ENCODE measurements around the gene KLK5.
"Not testable (repeated sequence)": the region's sequence is repeated elsewhere in the genome, so short reads cannot be mapped to it uniquely, and the experiment has no call there.

KLK5 gene, protein sequence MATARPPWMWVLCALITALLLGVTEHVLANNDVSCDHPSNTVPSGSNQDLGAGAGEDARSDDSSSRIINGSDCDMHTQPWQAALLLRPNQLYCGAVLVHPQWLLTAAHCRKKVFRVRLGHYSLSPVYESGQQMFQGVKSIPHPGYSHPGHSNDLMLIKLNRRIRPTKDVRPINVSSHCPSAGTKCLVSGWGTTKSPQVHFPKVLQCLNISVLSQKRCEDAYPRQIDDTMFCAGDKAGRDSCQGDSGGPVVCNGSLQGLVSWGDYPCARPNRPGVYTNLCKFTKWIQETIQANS

GRCh38 chr19:50952910-50953309 is at the start of gene KLK5:
Gene KLK5 (minus strand): TSS chr19:50953038. CDS start chr19:50952657, 381 bp downstream.
- no peak for DNase-seq (ENCODE audit: low read depth in 2 of 2)

DNA sequence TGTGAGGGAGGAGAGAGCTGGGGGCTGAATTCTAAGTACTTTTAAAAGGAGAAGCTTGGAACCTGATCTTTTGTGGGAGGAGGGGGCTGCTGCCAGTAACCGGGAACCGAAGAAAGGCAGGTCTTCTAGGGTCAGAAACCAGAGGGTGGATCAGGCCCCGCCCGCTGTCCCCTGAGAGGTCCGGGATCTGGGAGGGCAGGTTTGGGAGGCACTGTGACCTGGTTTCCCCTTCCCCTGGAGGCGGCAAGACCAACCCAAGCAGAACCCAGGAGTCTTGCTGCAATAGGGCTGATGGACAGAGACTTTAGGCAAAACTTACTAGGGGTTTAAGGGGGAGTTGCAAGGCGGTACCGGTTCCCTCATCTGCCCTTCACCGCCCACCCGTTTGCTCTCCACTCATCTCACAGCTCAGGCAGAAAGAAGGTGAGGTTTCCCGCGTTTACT is 49.3 kb upstream of the KLK5 start:
- DNase-seq (ENCODE audit: low read depth in 2 of 2) = no peak

DNA sequence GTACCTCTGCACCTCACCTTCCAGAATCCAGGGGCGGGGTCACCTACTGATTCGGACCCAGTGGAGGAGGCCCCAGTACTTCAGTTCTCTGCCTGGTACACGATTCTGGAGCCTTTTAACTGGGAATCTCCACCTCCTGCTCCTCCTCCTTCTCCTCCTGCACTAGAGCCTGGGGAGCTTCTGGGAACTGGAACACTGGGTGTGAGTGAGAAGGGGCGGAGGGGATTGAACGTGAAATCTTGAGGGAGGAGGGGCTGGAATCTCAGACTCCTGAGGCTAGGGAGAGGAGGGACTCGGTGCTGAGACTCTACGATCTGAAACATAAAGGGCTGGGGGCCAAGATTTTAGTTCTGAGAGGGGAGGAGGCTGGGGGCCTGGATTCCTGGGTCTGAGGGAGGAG is 48.7 kb upstream of the KLK5 start, which contains the start of gene KLK8:
KLK8 (minus strand) TSS at position 90 of the 400 bp plus-strand sequence. CDS start 437 bp downstream, outside the sequence.
- no peak for DNase-seq (ENCODE audit: low read depth in 2 of 2)

DNA sequence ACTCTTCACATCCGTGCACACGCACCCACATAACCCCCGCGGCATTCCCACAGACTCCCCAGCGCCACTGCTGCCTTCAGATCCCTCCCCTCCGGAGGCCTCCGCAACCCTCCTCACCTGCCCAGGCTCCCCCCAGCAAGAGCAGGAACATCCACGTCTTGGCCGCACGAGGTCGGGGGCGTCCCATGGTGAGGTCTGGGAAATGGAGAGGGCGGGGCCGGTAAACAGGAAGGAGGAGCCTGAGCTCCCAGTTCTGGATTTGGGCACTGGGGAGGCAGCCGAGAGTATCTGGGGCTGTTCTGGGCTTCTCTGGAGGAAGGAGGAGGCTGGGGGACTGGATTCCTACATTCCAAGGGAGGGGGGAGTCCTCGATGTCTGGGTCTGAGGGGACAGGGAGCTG is 48.1 kb upstream of the KLK5 start:
- no peak for DNase-seq (ENCODE audit: low read depth in 2 of 2)

GRCh38 chr19:51000426-51000825 is 47.6 kb upstream of the KLK5 start:
- no peak for DNase-seq (ENCODE audit: low read depth in 2 of 2)

DNA sequence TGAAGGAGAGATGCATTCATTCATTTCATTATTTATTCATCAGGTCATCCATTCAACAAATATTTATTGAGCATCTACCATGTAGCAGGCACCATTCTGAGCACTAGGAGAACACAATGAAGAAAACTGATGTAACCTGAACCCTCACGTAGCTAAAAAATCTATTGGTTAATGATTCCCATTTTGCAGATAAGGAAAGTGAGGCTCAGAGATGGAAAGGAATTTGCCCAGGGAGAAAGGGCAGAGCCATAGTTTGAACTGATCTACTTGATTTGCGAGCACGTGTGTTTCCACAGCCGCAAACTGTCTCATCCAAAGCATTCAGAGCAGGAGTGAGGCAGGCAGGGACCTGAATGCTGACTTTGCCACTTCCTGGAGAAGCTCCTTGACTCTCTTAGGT is 45.8 kb upstream of the KLK5 start:
- no peak for DNase-seq (ENCODE audit: low read depth in 2 of 2)

- no peak for DNase-seq (ENCODE audit: low read depth in 2 of 2)
These were observed 45.2 kb upstream of the KLK5 start for GRCh38 chr19:50998061-50998460.

DNA sequence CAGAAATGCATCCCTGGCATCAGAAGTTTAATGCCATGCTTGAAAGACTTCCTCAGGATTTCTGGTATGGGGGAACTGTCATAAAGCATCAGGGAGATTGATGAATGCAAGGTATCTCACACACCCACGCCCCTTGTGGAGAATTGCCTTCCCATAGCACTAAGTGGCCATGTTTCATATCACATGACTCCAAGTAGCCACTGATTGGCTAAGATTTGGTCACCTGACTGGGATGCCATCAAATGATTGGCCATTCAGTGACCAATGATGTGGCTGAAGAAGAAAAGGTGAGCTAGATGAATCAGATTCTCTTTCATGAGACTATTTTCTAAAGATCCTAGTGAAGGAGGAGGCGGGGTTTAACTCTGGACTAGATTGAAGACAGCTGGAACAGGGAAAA is 41.3 kb upstream of the KLK5 start:
- no peak for DNase-seq (ENCODE audit: low read depth in 2 of 2)

DNA sequence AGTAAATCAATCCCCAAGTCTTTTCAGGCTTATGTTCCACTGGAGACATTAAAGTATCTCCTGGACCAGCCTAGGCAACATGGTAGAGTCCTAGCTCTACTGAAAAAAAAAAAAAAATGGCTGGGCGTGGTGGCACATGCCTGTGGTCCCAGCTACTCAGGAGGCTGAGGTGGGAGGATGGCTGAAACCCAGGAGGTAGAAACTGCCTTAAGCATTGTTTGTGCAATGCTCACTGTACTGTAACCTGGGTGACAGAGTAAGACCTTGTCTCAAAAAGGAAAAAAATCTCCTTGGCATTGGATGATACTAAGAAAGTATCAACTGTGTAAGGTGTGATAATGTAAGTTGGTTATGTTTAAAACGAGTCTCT is 39.8 kb upstream of the KLK5 start:
- no peak for DNase-seq (ENCODE audit: low read depth in 2 of 2)

- not testable (repeated sequence) for DNase-seq (ENCODE audit: low read depth in 2 of 2)
These were observed 31.6 kb upstream of the KLK5 start for GRCh38 chr19:50984416-50984815.

DNA sequence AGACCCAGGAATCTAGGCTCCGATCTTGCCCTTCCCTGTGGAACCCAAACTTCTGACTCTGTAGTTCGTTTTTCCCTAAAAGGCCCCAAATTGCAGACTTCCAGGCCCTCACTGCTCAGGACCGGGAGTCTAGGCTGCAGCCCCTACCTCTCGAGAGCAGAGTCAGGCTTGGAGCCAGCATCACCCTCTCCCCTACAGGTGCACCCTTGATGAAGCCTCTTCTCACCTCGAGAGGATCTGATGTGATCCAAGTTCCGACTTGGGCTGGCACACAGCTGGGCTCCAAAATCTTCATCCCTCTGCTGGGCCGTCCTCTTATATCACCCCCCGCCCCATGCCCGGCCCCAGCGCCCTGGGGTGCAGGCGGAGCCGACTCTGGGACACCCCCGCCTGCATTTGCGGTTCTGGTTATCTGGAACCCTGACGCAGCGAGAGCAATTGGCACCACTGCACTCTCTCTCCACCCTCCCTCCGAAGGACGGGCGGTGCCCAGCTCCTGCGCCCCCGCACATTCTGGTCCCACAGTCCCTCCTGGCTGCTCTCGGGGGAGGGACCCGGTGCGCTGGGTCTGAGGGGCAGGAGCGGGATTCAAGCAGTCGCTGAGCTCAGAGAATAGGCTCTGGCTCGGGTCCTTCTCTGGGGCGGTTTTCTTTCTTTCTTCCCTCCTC is 30.9 kb upstream of the KLK5 start, which contains the start of gene KLK7:
KLK7 (minus strand) TSS at position 293 of the 668 bp plus-strand sequence. CDS start 1,518 bp downstream, outside the sequence.
- DNase-seq (ENCODE audit: low read depth in 2 of 2) = no peak

- no peak for DNase-seq (ENCODE audit: low read depth in 2 of 2)
These were observed 29.3 kb upstream of the KLK5 start for GRCh38 chr19:50982186-50982585.

DNA sequence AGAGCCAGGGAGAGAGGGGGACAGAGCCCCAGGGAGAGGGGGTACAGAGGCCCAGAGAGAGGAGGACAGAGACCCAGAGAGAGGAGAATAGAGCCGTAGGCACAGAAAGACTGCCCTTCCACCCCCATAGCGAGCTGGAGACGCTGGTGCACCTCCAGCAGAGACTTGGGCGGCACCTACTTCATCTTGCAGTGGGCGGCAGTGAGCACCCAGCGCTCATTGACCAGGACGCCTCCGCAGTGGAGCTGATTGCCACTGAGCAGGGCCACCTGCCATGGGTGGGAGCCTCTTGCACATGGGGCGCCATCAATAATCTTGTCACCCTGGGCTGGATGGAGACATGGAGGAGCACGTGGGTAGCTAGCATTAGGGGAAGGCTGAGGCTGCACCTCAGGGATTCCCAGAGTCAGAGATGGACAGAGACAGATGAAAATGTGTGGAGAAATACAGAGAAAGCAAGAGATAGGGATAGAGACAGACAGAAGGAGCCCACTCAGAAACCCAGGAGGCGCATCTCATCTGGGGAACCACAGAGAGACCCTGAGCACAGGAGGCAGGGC is 28.8 kb upstream of the KLK5 start:
- DNase-seq (ENCODE audit: low read depth in 2 of 2) = no peak

DNA sequence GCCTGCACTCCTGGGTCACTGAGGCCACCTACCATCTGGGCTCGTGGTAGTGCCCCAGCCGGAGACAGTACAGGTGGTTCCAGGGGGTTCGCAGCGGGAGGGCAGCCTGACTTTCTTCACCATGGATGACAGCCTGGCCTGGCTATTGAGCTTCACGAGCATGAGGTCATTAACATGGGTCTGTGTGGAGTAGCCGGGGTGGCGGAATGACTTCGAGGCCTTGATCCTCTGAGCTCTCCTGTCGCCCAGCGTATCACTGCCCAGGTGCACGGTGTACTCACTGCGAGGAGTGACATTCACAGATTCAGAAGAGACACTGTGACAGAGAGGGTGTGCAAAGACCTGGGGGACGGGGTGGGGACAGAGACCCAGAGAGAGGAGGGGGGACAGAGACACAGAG is 27.4 kb upstream of the KLK5 start:
- no peak for DNase-seq (ENCODE audit: low read depth in 2 of 2)

DNA sequence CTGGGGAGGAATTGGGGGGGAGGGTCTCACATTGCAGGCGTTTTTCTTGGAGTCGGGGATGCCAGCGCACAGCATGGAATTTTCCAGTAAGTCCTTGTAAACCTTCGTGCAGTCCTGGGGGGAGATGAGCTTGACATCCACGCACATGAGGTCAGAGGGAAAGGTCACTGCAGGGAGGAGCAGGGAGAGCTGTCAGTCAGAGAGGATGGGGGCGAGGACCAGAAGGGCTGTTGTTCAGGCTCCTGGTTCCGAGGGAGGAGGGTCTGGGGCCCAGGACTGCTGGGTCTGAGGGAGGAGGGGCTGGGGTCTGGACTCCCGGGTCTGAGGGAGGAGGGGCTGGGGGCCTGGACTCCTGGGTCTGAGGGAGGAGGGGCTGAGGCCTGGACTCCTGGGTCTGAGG is 26.9 kb upstream of the KLK5 start:
- no peak for DNase-seq (ENCODE audit: low read depth in 2 of 2)

DNA sequence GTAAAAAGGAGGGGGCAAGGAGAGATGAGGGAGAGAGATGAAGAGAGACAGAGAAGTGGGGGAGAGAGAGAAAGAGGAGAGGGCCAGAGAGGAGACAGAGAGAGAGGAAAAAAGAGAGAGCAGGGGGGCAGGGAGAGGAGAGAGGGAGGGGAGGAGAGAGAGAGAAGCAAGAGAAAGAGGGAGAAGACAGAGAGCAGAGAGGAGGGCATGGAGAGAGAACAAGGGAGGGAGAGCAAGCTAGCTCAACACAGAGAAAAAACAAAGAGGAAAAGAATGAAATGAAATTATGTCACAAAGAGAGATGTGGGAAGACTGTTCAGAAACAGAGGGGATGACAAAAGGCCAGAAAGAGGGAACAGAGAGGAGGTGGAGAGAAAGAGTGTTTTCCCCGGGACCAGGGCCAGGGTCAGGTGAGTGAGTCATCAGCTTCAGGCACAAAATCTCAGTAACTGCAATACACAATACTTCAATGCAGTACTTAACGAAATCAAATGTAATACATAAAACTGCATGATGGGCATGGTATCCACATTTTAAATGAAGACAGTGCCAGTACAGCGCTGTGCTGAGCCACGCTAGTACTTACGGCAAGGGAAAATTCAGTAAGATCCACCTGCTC is 26.0 kb upstream of the KLK5 start:
- DNase-seq (ENCODE audit: low read depth in 2 of 2) = no peak

- DNase-seq (ENCODE audit: low read depth in 2 of 2) = no peak
These were observed 24.8 kb upstream of the KLK5 start for GRCh38 chr19:50977626-50978025.

DNA sequence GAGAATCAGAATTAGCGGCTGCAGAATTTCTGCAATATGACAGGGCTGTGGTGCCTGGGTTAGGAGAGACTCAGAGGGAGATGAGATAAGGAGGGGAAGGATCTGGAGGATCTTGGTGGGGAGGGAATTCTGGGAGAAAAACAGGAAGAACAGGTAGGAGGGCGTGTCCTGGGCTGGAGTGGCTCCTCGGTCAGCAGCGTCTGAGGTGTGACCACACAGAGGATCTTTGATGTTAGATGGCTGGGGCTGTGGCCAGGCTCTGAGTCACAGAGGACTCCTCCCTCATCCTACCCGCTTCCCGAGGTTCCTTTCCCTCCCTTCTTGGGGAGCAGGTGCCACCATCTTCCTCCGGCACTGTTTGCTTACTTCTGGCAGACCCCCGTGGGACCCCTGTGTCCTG is 22.9 kb upstream of the KLK5 start:
- DNase-seq (ENCODE audit: low read depth in 2 of 2) = no peak

DNA sequence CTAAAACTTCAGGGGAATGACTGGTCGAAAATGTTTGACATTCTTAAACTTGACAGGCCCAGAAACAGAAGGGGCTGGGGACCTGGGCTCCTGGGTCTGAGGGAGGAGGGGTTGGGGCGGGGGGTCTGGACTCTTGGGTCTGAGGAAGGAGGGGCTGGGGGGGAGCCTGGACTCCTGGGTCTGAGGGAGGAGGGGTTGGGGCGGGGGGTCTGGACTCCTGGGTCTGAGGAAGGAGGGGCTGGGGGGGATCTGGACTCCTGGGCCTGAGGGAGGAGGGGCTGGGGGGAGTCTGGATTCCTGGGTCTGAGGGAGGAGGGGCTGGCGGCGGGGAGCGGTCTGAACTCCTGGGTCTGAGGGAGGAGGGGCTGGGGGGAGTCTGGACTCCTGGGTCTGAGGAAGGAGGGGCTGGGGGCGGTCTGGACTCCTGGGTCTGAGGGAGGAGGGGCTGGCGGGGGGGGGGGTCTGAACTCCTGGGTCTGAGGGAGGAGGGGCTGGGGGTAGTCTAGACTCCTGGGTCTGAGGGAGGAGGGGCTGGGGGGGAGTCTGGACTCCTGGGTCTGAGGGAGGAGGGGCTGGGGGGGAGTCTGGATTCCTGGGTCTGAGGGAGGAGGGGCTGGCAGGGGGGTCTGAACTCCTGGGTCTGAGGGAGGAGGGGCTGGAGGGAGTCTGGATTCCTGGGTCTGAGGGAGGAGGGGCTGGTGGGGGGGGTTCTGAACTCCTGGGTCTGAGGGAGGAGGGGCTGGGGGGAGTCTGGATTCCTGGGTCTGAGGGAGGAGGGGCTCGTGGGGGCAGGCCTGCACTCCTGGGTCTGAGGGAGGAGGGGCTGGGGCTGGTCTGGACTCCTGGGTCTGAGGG is 22.1 kb upstream of the KLK5 start:
- DNase-seq (ENCODE audit: low read depth in 2 of 2) = no peak

DNA sequence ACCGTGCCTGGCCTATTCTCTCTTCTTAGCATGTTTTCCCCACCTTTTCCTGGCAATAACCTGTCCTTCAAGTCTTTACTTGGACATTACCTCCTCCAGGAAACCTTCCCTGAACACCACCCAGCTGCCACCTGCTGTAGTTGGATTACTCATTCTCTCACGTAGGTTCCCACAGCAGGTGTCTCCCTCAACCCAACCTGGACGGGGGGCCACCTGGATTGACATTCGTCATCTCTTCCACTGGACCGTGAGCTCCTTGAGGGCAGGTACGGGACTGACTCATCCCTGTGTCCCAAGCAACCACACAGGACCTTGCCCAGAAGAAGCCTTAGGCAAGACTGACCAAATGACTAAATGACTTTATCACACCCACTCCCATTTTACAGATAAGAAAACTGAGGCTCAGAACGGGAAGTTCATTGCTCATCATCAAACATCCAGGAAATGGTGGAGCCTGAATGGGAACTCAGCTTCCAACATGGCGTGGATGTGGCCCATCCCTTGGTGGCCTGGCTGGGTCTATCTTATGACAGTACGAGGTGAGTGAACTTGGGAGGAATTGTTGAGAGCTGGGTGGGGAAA is 20.0 kb upstream of the KLK5 start:
- no peak for DNase-seq (ENCODE audit: low read depth in 2 of 2)

- not testable (repeated sequence) for DNase-seq (ENCODE audit: low read depth in 2 of 2)
These were observed 17.0 kb upstream of the KLK5 start for GRCh38 chr19:50969810-50970209.
